ENCODE results near the gene NOSIP. TPM values are rescaled to one million over a fixed set of nuclear protein-coding genes. Genes with fewer than 3 reads are reported as not detected.

Gene NOSIP
- polyA plus RNA-seq, 1 donor: 51.3 TPM

DNA sequence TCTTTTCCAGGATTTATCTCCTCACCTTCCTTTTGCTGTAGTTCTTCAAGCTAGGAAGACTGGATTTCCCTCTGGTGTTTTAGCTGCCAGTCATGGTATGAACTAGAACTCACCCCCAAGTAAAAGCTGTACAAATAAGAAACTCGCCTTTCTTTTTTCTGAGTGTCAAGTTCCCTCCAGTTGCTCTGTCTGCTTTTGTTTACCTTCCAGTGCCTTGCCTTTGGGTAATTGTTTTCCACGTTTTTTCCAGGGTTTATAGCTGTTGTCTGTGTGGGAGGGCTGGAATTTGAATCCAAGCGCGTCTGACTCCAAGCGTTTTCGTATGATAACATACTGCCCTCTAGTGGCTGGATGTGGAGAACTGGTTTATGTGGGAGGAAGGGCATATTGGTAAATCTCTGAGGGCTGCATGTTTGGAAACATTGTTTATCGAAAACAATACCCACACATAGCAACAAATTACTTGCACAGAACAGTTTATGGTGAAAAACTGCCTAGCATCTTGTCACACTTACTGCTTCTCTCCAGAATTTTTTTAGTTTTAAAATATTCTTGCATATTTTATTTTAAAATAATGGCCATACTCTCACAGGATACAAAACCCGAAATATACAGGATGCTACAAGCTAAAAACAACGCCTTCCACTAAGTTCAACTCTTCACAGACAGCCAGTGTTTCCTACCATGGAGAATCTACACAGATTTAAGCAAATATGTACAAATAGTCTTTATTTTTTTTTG is 33.4 kb downstream of the NOSIP start:
- DNase-seq: peak; percentile 88 to 90
- 0% methylated on average over 1 of the region's 9 CpGs for WGBS (ENCODE audit: insufficient coverage, low lambda C conversion rate)
- H3K27me3 ChIP-seq (ENCODE audit: control insufficient read depth, insufficient read depth, low read length): no peaks in the 10 kb centered on the region
- peak overlapping the region; percentile 68 for H3K27ac ChIP-seq (ENCODE audit: low read length)
- H3K9me3 ChIP-seq (ENCODE audit: control insufficient read depth, low read depth, low read length): no peaks in the 10 kb centered on the region
- H3K4me3 ChIP-seq (ENCODE audit: low read length): no peak overlapping the region
- H3K36me3 ChIP-seq (ENCODE audit: control insufficient read depth, insufficient read depth, low read length): peaks cover 31% of the 10 kb centered on the region
- H3K4me1 ChIP-seq (ENCODE audit: control insufficient read depth, insufficient read depth, low read length): peaks cover 12% of the 10 kb centered on the region

DNA sequence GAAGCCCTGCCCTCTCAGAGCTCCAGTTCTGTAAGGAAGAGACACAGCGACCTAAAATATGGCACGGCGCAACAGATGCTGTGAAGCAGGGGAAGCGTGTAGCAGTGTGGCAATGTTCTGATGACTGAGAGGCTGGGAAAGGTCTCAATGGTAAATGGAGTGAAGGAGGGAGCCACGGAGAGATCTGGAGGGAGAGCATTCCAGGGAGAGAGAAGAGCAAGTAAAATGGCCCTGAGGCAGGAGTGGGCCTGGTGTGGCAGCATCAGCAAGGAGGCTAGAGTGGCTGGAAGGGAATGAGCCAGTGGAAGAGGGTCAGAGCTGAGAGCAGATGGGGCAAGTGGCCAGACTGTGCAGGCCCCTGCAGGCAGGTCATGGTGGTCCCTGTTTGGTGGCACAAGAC is 36.2 kb downstream of the NOSIP start:
- 100% methylated on average over 1 of the region's 5 CpGs for WGBS (ENCODE audit: insufficient coverage, low lambda C conversion rate)
- no peak overlapping the region for H3K27ac ChIP-seq (ENCODE audit: low read length)
- no peak overlapping the region for H3K4me3 ChIP-seq (ENCODE audit: low read length)
- H3K4me1 ChIP-seq (ENCODE audit: control insufficient read depth, insufficient read depth, low read length): peaks cover 12% of the 10 kb centered on the region
- no peaks in the 10 kb centered on the region for H3K9me3 ChIP-seq (ENCODE audit: control insufficient read depth, low read depth, low read length)
- peaks cover 42% of the 10 kb centered on the region for H3K36me3 ChIP-seq (ENCODE audit: control insufficient read depth, insufficient read depth, low read length)
- DNase-seq: no peak
- no peaks in the 10 kb centered on the region for H3K27me3 ChIP-seq (ENCODE audit: control insufficient read depth, insufficient read depth, low read length)

DNA sequence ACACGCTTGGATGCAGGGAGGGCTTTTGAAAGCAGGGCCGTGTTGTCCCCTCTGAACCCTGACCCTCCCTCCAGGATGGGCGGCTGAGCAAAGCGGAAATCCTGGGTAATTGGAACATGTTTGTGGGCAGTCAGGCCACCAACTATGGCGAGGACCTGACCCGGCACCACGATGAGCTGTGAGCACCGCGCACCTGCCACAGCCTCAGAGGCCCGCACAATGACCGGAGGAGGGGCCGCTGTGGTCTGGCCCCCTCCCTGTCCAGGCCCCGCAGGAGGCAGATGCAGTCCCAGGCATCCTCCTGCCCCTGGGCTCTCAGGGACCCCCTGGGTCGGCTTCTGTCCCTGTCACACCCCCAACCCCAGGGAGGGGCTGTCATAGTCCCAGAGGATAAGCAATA is 37.3 kb downstream of the NOSIP start:
- Histone ChIP-seq H3K4me1 (ENCODE audit: control insufficient read depth, insufficient read depth, low read length) (peaks cover 5% of the 10 kb centered on the region), H3K27me3 (ENCODE audit: control insufficient read depth, insufficient read depth, low read length) (no peaks in the 10 kb centered on the region), H3K4me3 (ENCODE audit: low read length) (no peak overlapping the region), H3K9me3 (ENCODE audit: control insufficient read depth, low read depth, low read length) (no peaks in the 10 kb centered on the region), H3K36me3 (ENCODE audit: control insufficient read depth, insufficient read depth, low read length) (peaks cover 51% of the 10 kb centered on the region), H3K27ac (ENCODE audit: low read length) (no peak overlapping the region)
- WGBS (ENCODE audit: insufficient coverage, low lambda C conversion rate): no CpG with 5 or more reads among the region's 14 CpGs
- no peak for DNase-seq

DNA sequence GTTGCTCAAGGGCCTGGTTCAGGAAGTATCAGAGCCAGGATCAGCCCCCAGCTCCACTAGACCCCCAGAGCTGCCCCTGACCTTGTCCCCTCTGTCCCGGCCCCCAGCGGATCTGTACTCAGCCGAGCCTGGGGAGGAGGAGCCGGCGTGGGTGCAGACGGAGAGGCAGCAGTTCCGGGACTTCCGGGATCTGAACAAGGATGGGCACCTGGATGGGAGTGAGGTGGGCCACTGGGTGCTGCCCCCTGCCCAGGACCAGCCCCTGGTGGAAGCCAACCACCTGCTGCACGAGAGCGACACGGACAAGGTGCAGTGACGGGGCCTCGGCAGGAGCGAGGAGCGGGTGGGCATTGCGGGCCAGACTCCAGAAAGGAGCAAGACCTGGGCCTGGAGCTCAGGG is 37.9 kb downstream of the NOSIP start:
- WGBS (ENCODE audit: insufficient coverage, low lambda C conversion rate): no CpG with 5 or more reads among the region's 16 CpGs
- Histone ChIP-seq H3K4me1 (ENCODE audit: control insufficient read depth, insufficient read depth, low read length) (peaks cover 5% of the 10 kb centered on the region), H3K4me3 (ENCODE audit: low read length) (no peak overlapping the region), H3K9me3 (ENCODE audit: control insufficient read depth, low read depth, low read length) (no peaks in the 10 kb centered on the region), H3K36me3 (ENCODE audit: control insufficient read depth, insufficient read depth, low read length) (peaks cover 54% of the 10 kb centered on the region), H3K27me3 (ENCODE audit: control insufficient read depth, insufficient read depth, low read length) (no peaks in the 10 kb centered on the region), H3K27ac (ENCODE audit: low read length) (no peak overlapping the region)
- DNase-seq: no peak

DNA sequence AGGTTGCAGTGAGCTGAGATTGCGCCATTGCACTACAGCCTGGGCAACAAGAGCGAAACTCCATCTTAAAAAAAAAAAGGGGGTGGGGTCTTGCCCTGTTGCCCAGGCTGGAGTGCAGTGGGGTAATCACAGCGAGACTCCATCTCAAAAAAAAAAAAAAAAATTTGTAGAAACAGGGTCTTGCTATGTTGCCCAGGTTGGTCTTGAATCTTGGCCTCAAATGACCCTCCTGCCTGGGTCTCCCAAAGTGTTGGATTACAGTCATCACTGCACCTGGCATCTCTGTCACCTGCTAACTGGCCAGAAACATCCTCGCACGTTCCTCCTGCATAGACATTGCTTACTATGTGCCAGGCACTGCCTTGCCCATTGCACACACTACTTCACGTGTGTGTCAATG is 38.4 kb downstream of the NOSIP start:
- Histone ChIP-seq H3K4me3 (ENCODE audit: low read length) (no peak overlapping the region), H3K27ac (ENCODE audit: low read length) (no peak overlapping the region), H3K4me1 (ENCODE audit: control insufficient read depth, insufficient read depth, low read length) (peaks cover 5% of the 10 kb centered on the region), H3K36me3 (ENCODE audit: control insufficient read depth, insufficient read depth, low read length) (peaks cover 59% of the 10 kb centered on the region), H3K27me3 (ENCODE audit: control insufficient read depth, insufficient read depth, low read length) (no peaks in the 10 kb centered on the region), H3K9me3 (ENCODE audit: control insufficient read depth, low read depth, low read length) (no peaks in the 10 kb centered on the region)
- WGBS (ENCODE audit: insufficient coverage, low lambda C conversion rate): 80% methylated on average over 1 of the region's 6 CpGs
- DNase-seq: no peak

DNA sequence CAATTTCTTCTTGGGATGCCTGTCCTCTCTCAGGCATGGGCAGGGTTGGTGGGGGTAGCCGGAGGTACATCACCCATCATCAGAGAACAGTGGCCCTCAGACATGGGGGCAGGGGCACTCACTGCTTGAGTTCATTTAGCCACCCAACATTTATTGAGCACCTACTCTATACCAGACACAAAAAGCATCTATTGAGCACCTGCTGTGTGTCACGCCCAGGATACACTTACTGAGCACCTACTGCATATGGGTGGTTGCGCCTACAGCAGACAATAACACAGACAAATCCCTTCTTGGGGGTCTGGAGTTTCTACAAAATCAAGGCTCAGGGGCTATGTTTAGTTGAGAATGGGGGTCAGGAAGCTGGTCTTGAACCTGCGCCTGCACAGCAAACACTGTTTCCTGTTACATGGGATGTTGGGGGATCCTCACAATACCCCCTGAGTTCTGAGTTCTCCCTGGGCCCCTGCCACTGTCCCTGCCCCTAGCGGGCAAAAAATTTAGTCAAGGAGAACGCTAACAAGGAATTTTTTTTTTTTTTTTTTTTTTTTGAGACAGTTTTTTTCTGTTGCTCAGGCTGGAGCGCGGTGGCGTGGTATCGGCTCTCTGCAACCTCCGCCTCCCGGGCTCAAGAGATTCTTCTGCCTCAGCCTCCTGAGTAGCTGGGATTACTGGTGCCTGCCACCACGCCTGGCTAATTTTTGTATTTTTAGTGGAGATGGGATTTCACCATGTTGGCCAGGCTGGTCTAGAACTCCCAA is 41.0 kb downstream of the NOSIP start:
- WGBS (ENCODE audit: insufficient coverage, low lambda C conversion rate): 100% methylated on average over 1 of the region's 13 CpGs
- Histone ChIP-seq H3K27me3 (ENCODE audit: control insufficient read depth, insufficient read depth, low read length) (no peaks in the 10 kb centered on the region), H3K36me3 (ENCODE audit: control insufficient read depth, insufficient read depth, low read length) (peaks cover 74% of the 10 kb centered on the region), H3K9me3 (ENCODE audit: control insufficient read depth, low read depth, low read length) (no peaks in the 10 kb centered on the region), H3K4me1 (ENCODE audit: control insufficient read depth, insufficient read depth, low read length) (peaks cover 9% of the 10 kb centered on the region), H3K4me3 (ENCODE audit: low read length) (no peak overlapping the region), H3K27ac (ENCODE audit: low read length) (no peak overlapping the region)
- no peak for DNase-seq

DNA sequence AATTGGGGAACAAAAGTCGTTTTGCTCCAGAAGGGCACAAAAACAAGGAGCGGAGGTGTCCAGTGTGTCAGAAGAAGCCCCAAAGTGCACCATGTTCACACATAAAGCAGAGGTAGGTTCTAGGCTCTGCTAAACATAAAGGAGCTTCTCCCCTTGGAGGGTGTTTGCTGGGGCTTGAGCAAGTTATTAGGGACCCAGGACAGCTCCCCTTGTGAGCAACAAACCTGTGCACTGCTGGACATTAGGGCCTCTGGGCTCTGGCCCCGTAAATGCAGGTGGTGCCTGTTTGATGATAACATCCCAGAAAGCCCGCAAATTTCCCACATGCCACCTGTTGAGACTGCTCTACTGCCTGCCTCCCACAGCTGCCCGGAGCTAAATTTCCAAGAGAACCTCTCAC is 41.7 kb downstream of the NOSIP start:
- Histone ChIP-seq H3K27ac (ENCODE audit: low read length) (no peak overlapping the region), H3K9me3 (ENCODE audit: control insufficient read depth, low read depth, low read length) (no peaks in the 10 kb centered on the region), H3K27me3 (ENCODE audit: control insufficient read depth, insufficient read depth, low read length) (no peaks in the 10 kb centered on the region), H3K4me3 (ENCODE audit: low read length) (no peak overlapping the region), H3K4me1 (ENCODE audit: control insufficient read depth, insufficient read depth, low read length) (peaks cover 11% of the 10 kb centered on the region), H3K36me3 (ENCODE audit: control insufficient read depth, insufficient read depth, low read length) (peaks cover 74% of the 10 kb centered on the region)
- no CpG with 5 or more reads among the region's 5 CpGs for WGBS (ENCODE audit: insufficient coverage, low lambda C conversion rate)
- DNase-seq: no peak

DNA sequence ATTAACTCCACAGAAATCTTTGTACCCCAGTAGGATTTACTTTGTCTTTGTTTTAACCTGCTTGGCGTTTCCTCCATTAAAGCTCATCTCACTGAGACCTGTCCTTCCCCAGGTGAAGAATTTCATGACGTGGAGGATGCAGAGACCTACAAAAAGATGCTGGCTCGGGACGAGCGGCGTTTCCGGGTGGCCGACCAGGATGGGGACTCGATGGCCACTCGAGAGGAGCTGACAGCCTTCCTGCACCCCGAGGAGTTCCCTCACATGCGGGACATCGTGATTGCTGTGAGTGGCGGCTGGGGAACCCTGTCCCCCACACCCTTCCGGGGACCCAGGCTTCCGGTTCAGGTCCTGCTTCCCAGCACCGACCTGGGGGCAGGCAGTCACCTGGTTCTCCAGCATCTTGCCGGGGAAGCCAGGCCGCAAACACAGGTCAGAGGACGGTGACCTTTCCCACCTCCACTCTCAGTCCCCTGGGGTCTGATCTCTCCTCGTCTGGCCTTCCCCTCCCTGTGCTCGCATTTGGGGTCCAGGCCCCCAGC is 43.4 kb downstream of the NOSIP start:
- H3K27me3 ChIP-seq (ENCODE audit: control insufficient read depth, insufficient read depth, low read length): no peaks in the 10 kb centered on the region
- H3K36me3 ChIP-seq (ENCODE audit: control insufficient read depth, insufficient read depth, low read length): peaks cover 64% of the 10 kb centered on the region
- 60% methylated on average over 1 of the region's 22 CpGs for WGBS (ENCODE audit: insufficient coverage, low lambda C conversion rate)
- H3K4me1 ChIP-seq (ENCODE audit: control insufficient read depth, insufficient read depth, low read length): peaks cover 20% of the 10 kb centered on the region
- H3K9me3 ChIP-seq (ENCODE audit: control insufficient read depth, low read depth, low read length): no peaks in the 10 kb centered on the region
- no peak overlapping the region for H3K4me3 ChIP-seq (ENCODE audit: low read length)
- no peak overlapping the region for H3K27ac ChIP-seq (ENCODE audit: low read length)
- DNase-seq: no peak

DNA sequence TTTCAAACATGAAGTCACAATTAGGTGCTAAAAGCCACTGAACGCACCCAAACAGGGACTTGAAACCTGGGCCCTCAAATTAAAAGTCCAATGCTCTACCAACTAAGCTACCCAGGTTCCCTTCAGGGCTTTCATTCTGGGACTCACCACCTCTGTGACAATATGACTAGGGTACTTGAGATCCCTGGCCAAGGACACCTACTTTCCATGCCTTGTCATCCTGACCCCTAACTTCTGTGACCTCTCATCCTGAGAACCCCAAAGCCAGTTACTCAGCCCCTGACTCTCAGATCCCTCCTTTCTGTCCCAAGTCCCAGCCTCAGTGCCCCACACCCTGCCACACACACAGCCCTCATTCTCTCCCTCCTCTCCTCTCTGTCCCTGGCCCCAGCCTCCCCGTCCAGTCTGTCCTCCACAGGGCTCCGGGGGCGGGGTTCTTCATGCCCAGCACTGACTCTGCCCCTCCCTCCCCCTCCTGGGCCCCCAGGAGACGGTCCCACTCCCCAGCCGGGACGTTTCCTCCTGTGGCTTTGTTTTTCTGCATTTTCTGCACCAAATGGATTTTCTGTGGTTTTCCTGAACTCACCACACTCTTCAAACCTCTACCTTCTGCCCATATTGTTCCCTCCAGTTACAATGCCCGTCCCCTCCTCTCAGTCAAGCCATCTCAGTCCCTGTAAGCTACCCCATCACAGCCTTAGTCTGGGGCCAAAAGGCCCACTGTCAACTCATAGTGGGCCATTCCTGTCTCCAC is 45.5 kb downstream of the NOSIP start:
- H3K9me3 ChIP-seq (ENCODE audit: control insufficient read depth, low read depth, low read length): no peaks in the 10 kb centered on the region
- no CpG with 5 or more reads among the region's 8 CpGs for whole genome bisulfite sequencing (ENCODE audit: insufficient coverage, low lambda C conversion rate)
- peaks cover 20% of the 10 kb centered on the region for H3K4me1 ChIP-seq (ENCODE audit: control insufficient read depth, insufficient read depth, low read length)
- H3K36me3 ChIP-seq (ENCODE audit: control insufficient read depth, insufficient read depth, low read length): peaks cover 58% of the 10 kb centered on the region
- H3K27ac ChIP-seq (ENCODE audit: low read length): no peak overlapping the region
- no peak for DNase-seq
- no peak overlapping the region for H3K4me3 ChIP-seq (ENCODE audit: low read length)
- H3K27me3 ChIP-seq (ENCODE audit: control insufficient read depth, insufficient read depth, low read length): no peaks in the 10 kb centered on the region
